Gastrocnemius medialis (tissue), 4 donors: ENCODE data around the gene SLC39A11. TPM values are rescaled to one million over a fixed set of nuclear protein-coding genes. Genes with fewer than 3 reads are reported as not detected.
A peak's percentile ranks its signal among the peaks of the same experiment; 100 is the strongest.

Experiments used
- ATAC-seq, 2 donors: fragments of 150-250 bp; one replicate each; pipeline ENCODE4 v1.9.1; 2016
- DNase-seq, 2 donors: peaks; one replicate each; pipeline ENCODE4 v3.0.0-alpha.2; 2019
- H3K27ac ChIP-seq, 4 donors: fragments of 200-600 bp; sonication (generic); 1 replicate in 1 of 4; 2 replicates in 3 of 4; pipeline ENCODE4 v1.5.1; 2016 to 2018; ENCODE audit warnings: mild to moderate bottlenecking in 2 of 4, moderate library complexity in 1 of 4
- H3K27me3 ChIP-seq, 3 donors: fragments of 200-600 bp; sonication (generic) in 2 of 3; 1 replicate in 1 of 3; 2 replicates in 2 of 3; pipeline versions ENCODE4 v1.5.1 to v1.6.0; 2016 to 2019; ENCODE audit warnings: mild to moderate bottlenecking in 1 of 3, moderate library complexity in 1 of 3
- H3K36me3 ChIP-seq, 2 donors: fragments of 200-600 bp; sonication (generic) in 1 of 2; one replicate each; pipeline ENCODE4 v1.5.1; 2017 to 2018
- H3K4me1 ChIP-seq, 2 donors: fragments of 200-600 bp; sonication (generic) in 1 of 2; one replicate each; pipeline ENCODE4 v1.5.1; 2016 to 2017; ENCODE audit warnings: mild to moderate bottlenecking in 2 of 2
- H3K4me3 ChIP-seq, 4 donors: fragments of 200-600 bp; sonication (generic) in 3 of 4; 1 replicate in 1 of 4; 2 replicates in 3 of 4; pipeline ENCODE4 v1.5.1; 2016 to 2019; ENCODE audit warnings: mild to moderate bottlenecking in 2 of 4
- H3K9me3 ChIP-seq, 3 donors: fragments of 200-600 bp; sonication (generic) in 2 of 3; 1 replicate in 1 of 3; 2 replicates in 2 of 3; pipeline ENCODE4 v1.5.1; 2016 to 2019
- POLR2A ChIP-seq, 2 donors: fragments of 450-650 bp; IDR thresholded peaks; one replicate each; pipeline ENCODE4 v1.6.1; 2017; ENCODE audit warnings: antibody characterized with exemption in 2 of 2, mild to moderate bottlenecking in 2 of 2, moderate library complexity in 2 of 2
- in situ Hi-C, 4 donors: fragments of 200-750 bp; cut with MboI; loops; one replicate each; pipeline versions ENCODE4 v1.15.0 to v1.8.0; 2017; ENCODE audit warnings: low sequenced_read_pairs in 4 of 4
- intact Hi-C: fragments of 100-400 bp; cut with DNase I; formaldehyde crosslinking; loops from one replicate; pipeline ENCODE4 v1.15.1; 2023; ENCODE audit warnings: low total_unique reads
- total RNA-seq, 4 donors: library from RNA; depleted of rRNA; stranded (reverse); fragments of >200 nt; gene quantifications; one replicate each; pipeline versions ENCODE4 v1.1.0 to v1.2.3, GENCODE V29; 2016
- TF ChIP-seq, protein P1 (sequence below), 5 experiments: fragments of 450-650 bp in 3 of 5; fragments of 200-600 bp in 2 of 5; sonication (generic) in 2 of 5; IDR thresholded peaks in 4 of 5; conservative IDR thresholded peaks in 1 of 5; 1 replicate in 4 of 5; 2 replicates in 1 of 5; pipeline ENCODE4 v1.5.1; 2016 to 2019; ENCODE audit warnings: antibody characterized with exemption in 5 of 5, mild to moderate bottlenecking in 3 of 5, moderate library complexity in 3 of 5

SLC39A11 gene
- total RNA-seq, 4 donors from 2014 or later: 7.6 to 28.4 (median 10.7) TPM

DNA sequence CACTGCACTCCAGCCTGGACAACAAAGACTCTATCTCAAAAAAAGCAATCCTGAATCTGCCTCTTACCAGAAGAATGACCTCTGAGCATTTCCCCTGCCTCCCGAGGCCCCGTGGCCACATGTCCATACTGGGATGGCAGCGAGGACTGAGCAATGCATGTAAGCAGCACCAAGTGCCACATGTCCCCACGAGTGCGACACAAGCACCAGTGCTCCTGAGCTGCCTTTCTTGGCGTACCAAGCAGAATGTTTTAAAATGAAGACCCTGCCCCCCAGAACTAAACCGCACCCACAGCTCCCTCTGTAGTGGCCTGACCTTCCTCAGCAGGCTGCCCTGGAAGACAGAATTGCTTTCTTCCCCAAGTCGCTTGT is 373.3 kb downstream of the SLC39A11 start:
- DNase-seq: no peak
- in situ Hi-C loops (no loop called here), intact Hi-C loops (no loop called here)
- no peaks in the 10 kb centered on the region for H3K9me3 ChIP-seq
- ATAC-seq: no peak
- no peak overlapping the region for H3K27ac ChIP-seq
- H3K4me3 ChIP-seq: no peak overlapping the region
- H3K4me1 ChIP-seq: no peaks in the 10 kb centered on the region
- no peaks in the 10 kb centered on the region for H3K27me3 ChIP-seq
- TF ChIP-seq, protein P1, sequence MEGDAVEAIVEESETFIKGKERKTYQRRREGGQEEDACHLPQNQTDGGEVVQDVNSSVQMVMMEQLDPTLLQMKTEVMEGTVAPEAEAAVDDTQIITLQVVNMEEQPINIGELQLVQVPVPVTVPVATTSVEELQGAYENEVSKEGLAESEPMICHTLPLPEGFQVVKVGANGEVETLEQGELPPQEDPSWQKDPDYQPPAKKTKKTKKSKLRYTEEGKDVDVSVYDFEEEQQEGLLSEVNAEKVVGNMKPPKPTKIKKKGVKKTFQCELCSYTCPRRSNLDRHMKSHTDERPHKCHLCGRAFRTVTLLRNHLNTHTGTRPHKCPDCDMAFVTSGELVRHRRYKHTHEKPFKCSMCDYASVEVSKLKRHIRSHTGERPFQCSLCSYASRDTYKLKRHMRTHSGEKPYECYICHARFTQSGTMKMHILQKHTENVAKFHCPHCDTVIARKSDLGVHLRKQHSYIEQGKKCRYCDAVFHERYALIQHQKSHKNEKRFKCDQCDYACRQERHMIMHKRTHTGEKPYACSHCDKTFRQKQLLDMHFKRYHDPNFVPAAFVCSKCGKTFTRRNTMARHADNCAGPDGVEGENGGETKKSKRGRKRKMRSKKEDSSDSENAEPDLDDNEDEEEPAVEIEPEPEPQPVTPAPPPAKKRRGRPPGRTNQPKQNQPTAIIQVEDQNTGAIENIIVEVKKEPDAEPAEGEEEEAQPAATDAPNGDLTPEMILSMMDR (IDR thresholded peaks at IDR 0.05 in 4 of 5, conservative IDR thresholded peaks at IDR 0.05 in 1 of 5): no peak
- no peak for TF ChIP-seq POLR2A (IDR thresholded peaks at IDR 0.05)
- H3K36me3 ChIP-seq: no peaks in the 10 kb centered on the region

DNA sequence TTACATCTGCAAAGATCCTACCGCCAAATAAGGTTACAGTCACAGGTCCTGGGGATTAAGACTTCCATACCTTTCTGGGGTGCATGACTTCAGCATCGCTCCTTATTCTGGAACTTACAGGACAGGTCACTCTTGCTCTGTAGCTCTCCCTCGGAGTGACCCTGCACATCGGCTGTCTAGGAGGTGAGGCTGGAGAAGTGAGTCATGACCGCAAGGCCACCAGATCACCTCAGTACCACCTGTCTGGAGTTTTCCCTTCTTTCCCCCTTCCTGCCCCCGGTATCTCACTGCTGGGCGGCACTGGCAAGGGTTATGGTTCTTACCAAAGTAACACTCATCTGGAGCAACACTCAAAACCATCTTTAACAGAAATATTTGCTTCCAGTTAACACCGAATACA is 374.8 kb downstream of the SLC39A11 start:
- TF ChIP-seq, protein P1 (IDR thresholded peaks at IDR 0.05 in 4 of 5, conservative IDR thresholded peaks at IDR 0.05 in 1 of 5): no peak
- TF ChIP-seq POLR2A (IDR thresholded peaks at IDR 0.05): no peak
- ATAC-seq: no peak

DNA sequence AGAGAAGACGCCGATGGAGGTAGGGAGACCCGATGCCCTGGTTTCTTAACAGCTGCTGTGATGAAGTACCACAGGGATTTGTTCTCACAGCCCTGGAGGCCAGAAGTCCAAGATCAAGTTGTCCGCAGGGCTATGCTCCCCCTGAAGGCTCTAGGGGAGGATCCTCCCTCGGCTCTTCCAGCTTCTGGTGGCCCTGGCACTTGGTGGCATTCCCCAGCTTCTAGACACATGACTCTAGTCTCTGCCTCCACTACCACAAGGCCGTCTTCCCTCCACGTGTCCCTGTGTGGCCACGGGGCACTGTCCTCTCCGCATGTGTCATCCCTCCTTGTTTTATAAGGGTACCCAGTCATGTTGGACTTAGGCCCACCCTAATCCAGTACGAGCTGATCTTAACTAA is 375.2 kb downstream of the SLC39A11 start:
- in situ Hi-C loops: no loop called here
- no peak for DNase-seq
- Histone ChIP-seq H3K4me1 (no peaks in the 10 kb centered on the region), H3K36me3 (no peaks in the 10 kb centered on the region), H3K27me3 (no peaks in the 10 kb centered on the region), H3K4me3 (no peak overlapping the region), H3K27ac (no peak overlapping the region), H3K9me3 (no peaks in the 10 kb centered on the region)
- no peak for ATAC-seq
- intact Hi-C loops: no loop called here
- no peak for TF ChIP-seq POLR2A (IDR thresholded peaks at IDR 0.05)

More for the DNA sequence above, 374.8 kb downstream of the SLC39A11 start:
- Histone ChIP-seq H3K9me3 (no peaks in the 10 kb centered on the region), H3K27me3 (no peaks in the 10 kb centered on the region), H3K4me3 (no peak overlapping the region), H3K27ac (no peak overlapping the region), H3K4me1 (no peaks in the 10 kb centered on the region), H3K36me3 (no peaks in the 10 kb centered on the region)
- intact Hi-C loops (no loop called here), in situ Hi-C loops (no loop called here)
- no peak for DNase-seq

DNA sequence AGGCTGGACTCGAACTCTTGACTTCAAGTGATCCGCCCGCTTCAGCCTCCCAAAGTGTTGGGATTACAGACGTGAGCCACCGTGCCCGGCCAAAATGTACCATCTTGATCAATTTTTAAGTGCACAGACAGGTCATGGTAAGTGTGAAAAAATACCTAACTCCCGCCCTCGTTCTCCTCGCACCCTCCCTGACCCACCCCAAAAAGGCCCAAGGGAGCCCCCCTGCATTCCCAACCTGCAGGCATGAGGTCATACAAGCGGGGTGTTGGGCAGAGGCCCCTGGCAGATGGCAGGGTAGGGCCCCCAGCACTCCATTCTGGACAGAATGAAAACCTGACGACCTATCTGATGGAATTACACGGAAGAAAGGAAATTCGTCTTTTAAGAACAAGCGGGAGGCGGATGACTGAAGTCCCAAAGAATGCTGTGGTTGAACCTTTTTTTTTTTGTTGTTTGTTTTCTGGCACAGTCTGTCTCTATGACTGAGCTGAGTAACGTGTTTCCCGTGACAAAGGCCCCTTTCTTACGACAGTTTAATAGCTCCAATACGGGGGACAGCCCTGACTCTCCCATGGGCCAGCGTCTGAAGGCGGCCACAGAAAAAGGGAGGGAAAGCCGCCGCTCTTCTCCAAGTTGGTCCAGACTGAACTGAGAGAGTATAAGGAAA is 376.4 kb downstream of the SLC39A11 start:
- ATAC-seq (peak in 1 of 2 donors; percentile 51), DNase-seq (no peak)
- in situ Hi-C loops: no loop called here
- no peak for TF ChIP-seq POLR2A (IDR thresholded peaks at IDR 0.05)
- intact Hi-C loops: no loop called here
- Histone ChIP-seq H3K27me3 (no peaks in the 10 kb centered on the region), H3K4me1 (no peaks in the 10 kb centered on the region), H3K27ac (no peak overlapping the region), H3K9me3 (no peaks in the 10 kb centered on the region), H3K36me3 (no peaks in the 10 kb centered on the region), H3K4me3 (no peak overlapping the region)

DNA sequence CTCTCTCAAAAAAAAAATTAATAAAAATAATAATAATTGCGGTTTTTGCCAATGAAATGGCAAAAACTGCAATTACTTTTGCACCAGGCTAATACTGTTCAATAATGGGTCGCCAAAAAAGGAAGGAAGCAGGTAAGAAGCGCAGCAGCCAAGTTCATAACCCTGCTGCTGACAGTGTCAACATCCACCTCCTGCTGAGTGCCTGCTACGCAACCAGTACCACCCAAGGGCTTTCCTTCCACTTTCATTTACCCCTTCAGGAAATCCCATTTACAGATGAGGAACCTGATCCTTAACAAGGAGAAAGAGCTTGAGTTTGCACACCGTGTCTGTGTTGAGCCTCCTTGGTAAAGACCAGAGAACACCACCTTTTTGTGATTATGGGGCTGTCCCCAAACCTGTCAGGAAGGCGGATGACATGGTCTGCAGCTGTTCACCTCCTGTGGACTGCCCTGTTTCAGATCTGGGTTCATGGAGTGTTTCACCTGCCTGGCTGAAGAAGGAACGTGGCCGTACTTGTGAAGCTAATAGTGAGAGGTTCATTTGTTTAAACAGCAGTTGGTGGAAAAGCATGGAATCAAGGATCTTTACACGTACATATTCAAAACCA is 378.0 kb downstream of the SLC39A11 start:
- intact Hi-C loops: no loop called here
- Histone ChIP-seq H3K36me3 (no peaks in the 10 kb centered on the region), H3K27me3 (no peaks in the 10 kb centered on the region), H3K27ac (no peak overlapping the region), H3K4me3 (no peak overlapping the region), H3K4me1 (no peaks in the 10 kb centered on the region), H3K9me3 (no peaks in the 10 kb centered on the region)
- no peak for ATAC-seq
- no peak for DNase-seq
- in situ Hi-C loops: no loop called here
- TF ChIP-seq POLR2A (IDR thresholded peaks at IDR 0.05): no peak
- TF ChIP-seq, protein P1 (IDR thresholded peaks at IDR 0.05 in 4 of 5, conservative IDR thresholded peaks at IDR 0.05 in 1 of 5): no peak
